ENCODE data around the gene GALNT9.

GALNT9 gene

DNA sequence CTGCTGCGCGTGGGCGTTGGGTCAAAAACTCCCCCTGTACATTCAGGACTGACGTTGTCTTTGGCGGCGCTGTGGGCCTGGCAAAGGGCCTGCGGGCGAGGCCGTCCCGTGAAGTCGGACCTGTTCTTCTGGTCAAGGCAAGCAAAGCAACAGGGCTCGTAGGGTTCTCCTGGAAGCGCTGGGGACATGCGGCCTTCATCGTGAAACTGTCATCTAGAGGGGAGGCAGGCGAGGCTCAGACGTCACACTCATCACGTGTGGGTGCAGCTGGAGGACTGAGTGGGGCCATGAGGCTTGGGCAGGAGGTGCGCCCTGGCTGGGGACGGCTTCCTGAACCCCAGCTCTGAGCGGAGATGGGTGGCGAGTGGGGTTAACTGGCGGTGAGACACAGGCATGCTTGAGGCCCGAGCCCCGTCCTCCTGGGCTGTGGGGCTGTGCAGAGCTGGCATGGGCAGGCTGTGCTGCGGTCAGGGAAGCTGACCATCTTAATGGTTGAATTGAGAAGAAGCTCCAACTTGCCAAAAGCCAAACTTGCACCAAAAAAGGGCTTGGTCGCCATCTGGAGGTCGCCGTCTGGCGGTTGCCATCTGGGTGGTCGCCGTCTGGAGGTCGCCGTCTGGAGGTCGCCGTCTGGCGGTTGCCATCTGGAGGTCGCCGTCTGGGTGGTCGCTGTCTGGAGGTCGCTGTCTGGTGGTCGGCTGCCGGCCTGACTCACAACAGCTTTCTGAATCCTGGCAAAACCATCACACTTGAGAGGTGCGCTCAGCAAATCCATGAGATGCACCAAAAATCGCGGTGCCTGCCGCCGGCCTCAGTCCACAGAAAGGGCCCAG, 119.0 kb downstream of the GALNT9 start:
- H3K27me3 ChIP-seq (ENCODE audit: control insufficient read depth, insufficient read depth, low read length): peaks cover 15% of the 10 kb centered on the region
- no peaks in the 10 kb centered on the region for H3K36me3 ChIP-seq (ENCODE audit: control insufficient read depth, insufficient read depth, low read length)
- H3K4me3 ChIP-seq (ENCODE audit: low read length): no peak overlapping the region
- H3K9me3 ChIP-seq (ENCODE audit: control insufficient read depth, low read length): no peaks in the 10 kb centered on the region
- no peak overlapping the region for H3K9ac ChIP-seq (ENCODE audit: low read length)
- H3K4me1 ChIP-seq (ENCODE audit: control insufficient read depth, insufficient read depth, low read length): peaks cover 3% of the 10 kb centered on the region

DNA sequence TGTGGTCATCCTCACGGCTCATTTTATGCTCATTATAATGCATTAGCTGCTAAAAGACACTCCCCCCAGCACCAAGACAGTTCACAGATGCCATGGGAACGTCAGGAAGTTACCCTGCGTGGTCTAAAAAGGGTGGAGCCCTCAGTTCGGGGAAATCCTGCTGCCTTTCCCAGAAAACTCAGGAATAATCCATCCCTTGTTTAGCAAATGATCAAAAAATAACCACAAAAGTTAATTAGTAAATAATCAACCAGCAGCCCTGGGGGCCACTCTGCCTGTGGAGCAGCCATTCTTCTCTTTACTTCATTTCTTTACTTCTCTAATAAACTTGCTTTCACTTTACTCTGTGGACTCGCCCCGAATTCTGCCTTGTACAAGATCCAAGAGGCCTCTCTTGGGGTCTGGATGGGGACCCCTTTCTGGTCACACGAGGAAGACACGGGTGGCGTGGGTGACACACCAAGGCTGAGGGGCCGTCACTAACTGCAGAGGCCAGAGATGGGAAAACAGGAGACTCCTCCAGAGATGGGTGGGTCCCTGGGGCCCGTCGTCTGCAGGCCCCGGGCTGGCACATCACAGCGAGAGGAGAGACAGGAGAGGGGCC, 119.7 kb downstream of the GALNT9 start:
- H3K4me3 ChIP-seq (ENCODE audit: low read length): no peak overlapping the region
- peaks cover 23% of the 10 kb centered on the region for H3K27me3 ChIP-seq (ENCODE audit: control insufficient read depth, insufficient read depth, low read length)
- H3K36me3 ChIP-seq (ENCODE audit: control insufficient read depth, insufficient read depth, low read length): no peaks in the 10 kb centered on the region
- H3K4me1 ChIP-seq (ENCODE audit: control insufficient read depth, insufficient read depth, low read length): peaks cover 5% of the 10 kb centered on the region
- no peak overlapping the region for H3K9ac ChIP-seq (ENCODE audit: low read length)
- no peaks in the 10 kb centered on the region for H3K9me3 ChIP-seq (ENCODE audit: control insufficient read depth, low read length)

DNA sequence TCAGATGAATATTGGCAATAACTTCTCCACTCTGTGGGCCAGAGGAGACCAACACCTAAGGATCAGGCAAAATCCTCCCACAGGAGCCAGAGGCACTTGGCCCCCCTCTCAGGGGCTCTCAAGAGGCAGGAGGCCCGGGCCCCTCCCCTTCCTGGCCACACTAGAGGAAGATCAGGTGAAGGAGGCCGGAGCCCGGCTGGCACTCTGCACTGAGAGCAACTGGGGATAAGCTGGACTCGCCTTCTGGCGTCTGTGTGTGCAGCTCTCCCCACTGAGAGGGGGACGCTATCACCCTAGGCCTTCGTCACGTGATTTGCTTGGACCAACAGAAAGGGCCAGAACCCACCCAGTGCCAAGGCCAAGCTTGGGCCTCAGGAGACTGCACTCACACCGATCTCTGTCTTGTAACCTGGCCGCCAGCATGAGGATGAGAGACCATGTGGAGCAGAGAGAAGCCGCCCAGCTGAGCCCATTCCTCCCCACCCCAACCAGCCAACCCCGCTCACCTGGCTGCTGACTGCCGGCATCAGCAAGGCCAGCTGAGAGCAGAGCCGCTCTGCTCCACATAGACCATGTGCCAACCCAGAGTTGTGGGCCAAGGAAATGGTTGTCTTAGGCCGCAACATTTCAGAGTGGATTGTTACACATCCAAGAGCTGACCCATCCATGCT, 121.1 kb downstream of the GALNT9 start:
- Histone ChIP-seq H3K36me3 (ENCODE audit: control insufficient read depth, insufficient read depth, low read length) (no peaks in the 10 kb centered on the region), H3K4me3 (ENCODE audit: low read length) (no peak overlapping the region), H3K9me3 (ENCODE audit: control insufficient read depth, low read length) (no peaks in the 10 kb centered on the region), H3K27me3 (ENCODE audit: control insufficient read depth, insufficient read depth, low read length) (peaks cover 31% of the 10 kb centered on the region), H3K9ac (ENCODE audit: low read length) (no peak overlapping the region), H3K4me1 (ENCODE audit: control insufficient read depth, insufficient read depth, low read length) (peaks cover 5% of the 10 kb centered on the region)

DNA sequence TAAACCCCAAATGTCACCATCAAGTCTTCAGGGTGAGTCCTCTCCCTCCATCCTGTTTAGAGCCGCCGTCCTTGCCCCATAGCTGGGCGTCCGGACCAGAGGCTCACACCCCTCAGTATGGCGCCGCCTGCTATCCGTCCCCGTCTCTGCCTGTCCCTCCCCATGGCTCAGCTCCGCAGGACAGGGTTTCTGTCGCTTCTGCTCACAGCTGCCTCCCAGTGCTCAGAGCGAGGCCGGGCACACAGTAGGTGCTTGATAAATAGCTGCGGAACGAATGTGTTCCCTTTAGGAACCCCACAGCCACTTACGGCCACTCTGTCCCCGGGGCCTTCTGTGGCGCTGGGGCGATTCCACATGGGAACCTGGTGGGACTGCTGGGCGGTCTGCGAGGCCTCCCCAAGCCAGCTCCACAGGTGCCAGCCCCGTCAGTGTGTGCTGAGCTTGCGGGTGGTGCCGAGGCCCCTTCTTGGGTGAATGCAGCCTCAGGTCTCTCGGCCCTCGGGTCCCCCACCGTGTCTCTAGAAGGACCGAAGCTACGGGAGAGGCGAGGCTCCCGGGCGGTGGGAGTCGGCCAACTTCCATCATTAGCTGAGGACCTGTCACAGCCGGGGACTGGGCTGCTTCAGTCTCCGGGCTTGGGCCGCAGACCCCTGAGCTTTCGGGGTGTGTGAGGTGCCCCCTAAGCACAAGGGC, 122.2 kb downstream of the GALNT9 start:
- Histone ChIP-seq H3K4me3 (ENCODE audit: low read length) (no peak overlapping the region), H3K9ac (ENCODE audit: low read length) (no peak overlapping the region), H3K4me1 (ENCODE audit: control insufficient read depth, insufficient read depth, low read length) (peaks cover 5% of the 10 kb centered on the region), H3K36me3 (ENCODE audit: control insufficient read depth, insufficient read depth, low read length) (no peaks in the 10 kb centered on the region), H3K27me3 (ENCODE audit: control insufficient read depth, insufficient read depth, low read length) (peaks cover 35% of the 10 kb centered on the region), H3K9me3 (ENCODE audit: control insufficient read depth, low read length) (no peaks in the 10 kb centered on the region)

DNA sequence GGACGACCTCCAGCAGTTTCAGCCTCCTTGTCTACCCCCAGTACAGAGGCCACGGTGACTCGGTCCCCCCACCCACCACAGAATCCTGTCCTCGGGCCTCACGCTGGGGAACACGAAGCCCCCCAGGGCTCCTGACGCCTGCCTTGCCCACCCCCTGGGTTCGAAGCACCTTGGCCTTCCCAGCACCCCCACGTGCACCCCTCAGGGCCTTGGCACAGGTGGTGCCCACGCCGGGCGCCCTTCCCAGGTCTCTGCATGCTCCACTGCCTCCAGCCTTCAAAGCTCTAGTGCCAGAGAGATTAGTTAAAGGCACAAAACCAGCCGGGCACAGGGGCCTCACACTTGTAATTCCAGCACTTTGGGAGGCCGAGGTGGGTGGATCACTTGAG, 123.3 kb downstream of the GALNT9 start:
- Histone ChIP-seq H3K27me3 (ENCODE audit: control insufficient read depth, insufficient read depth, low read length) (peaks cover 35% of the 10 kb centered on the region), H3K4me1 (ENCODE audit: control insufficient read depth, insufficient read depth, low read length) (peaks cover 5% of the 10 kb centered on the region), H3K36me3 (ENCODE audit: control insufficient read depth, insufficient read depth, low read length) (no peaks in the 10 kb centered on the region), H3K4me3 (ENCODE audit: low read length) (no peak overlapping the region), H3K9me3 (ENCODE audit: control insufficient read depth, low read length) (no peaks in the 10 kb centered on the region), H3K9ac (ENCODE audit: low read length) (no peak overlapping the region)

DNA sequence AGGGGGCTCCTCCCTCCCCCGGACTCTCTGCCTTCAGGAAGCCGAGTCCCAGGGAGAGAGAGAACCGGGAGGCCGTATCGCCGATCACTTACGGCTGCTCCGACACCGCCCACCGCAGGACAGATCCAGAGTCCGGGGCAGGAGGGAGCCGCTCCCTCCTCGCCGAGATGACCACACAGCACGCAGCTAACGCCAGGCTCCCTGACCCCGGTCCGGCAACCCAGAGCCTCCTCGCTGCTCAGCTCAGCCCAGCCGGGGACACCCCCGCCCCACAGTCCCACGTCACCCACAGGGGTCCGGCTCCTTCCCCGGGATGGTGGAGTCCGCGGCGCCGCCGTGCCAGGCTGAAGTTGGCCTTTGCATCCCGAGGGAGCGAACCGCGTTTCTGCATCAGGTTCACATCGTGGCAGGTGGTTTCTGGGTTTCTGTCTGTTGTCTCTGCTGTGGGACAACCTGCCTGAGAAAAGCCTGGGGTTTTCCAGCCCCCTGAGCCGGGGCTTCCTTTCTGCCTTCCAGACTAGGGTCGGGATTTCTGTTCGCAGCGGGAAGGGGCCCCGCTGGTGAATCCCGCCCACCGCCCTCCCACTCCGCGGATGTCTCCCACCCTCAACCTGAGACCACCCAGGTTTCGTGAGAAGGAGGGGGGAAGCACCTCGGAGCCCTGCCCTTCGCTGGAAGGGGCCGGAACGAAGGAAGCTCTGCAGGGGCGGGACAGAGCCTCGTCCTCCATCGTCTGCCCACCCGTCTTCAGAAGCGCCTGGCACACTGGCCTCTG, 123.9 kb downstream of the GALNT9 start:
- Histone ChIP-seq H3K9ac (ENCODE audit: low read length) (no peak overlapping the region), H3K4me1 (ENCODE audit: control insufficient read depth, insufficient read depth, low read length) (peaks cover 5% of the 10 kb centered on the region), H3K9me3 (ENCODE audit: control insufficient read depth, low read length) (no peaks in the 10 kb centered on the region), H3K27me3 (ENCODE audit: control insufficient read depth, insufficient read depth, low read length) (peaks cover 35% of the 10 kb centered on the region), H3K36me3 (ENCODE audit: control insufficient read depth, insufficient read depth, low read length) (no peaks in the 10 kb centered on the region), H3K4me3 (ENCODE audit: low read length) (no peak overlapping the region)

DNA sequence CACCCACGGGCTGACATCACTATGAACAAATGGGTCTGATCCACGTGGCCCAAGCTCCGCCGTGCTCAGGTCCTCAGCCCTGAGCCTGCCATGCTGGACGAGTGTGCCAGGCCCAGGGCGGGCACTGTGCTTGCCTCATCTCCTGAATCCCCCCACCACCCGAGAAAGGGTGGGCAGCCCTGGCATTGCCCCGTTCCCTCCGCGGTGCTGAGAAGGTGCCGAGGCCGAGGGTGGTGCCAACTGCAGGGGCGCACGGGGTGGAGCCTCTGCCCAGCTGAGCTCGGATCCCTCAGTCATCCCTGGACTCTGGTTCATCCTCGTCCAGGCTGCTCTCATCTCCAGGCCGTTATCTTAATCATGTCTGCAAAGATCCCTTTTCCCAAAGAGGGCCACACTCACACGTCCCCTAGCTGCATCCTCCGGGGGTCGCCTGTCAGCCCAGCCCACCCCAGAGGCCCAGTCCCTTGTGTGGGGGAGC, 124.6 kb downstream of the GALNT9 start:
- Histone ChIP-seq H3K9me3 (ENCODE audit: control insufficient read depth, low read length) (no peaks in the 10 kb centered on the region), H3K4me1 (ENCODE audit: control insufficient read depth, insufficient read depth, low read length) (peaks cover 5% of the 10 kb centered on the region), H3K4me3 (ENCODE audit: low read length) (no peak overlapping the region), H3K9ac (ENCODE audit: low read length) (no peak overlapping the region), H3K36me3 (ENCODE audit: control insufficient read depth, insufficient read depth, low read length) (no peaks in the 10 kb centered on the region), H3K27me3 (ENCODE audit: control insufficient read depth, insufficient read depth, low read length) (peaks cover 35% of the 10 kb centered on the region)

DNA sequence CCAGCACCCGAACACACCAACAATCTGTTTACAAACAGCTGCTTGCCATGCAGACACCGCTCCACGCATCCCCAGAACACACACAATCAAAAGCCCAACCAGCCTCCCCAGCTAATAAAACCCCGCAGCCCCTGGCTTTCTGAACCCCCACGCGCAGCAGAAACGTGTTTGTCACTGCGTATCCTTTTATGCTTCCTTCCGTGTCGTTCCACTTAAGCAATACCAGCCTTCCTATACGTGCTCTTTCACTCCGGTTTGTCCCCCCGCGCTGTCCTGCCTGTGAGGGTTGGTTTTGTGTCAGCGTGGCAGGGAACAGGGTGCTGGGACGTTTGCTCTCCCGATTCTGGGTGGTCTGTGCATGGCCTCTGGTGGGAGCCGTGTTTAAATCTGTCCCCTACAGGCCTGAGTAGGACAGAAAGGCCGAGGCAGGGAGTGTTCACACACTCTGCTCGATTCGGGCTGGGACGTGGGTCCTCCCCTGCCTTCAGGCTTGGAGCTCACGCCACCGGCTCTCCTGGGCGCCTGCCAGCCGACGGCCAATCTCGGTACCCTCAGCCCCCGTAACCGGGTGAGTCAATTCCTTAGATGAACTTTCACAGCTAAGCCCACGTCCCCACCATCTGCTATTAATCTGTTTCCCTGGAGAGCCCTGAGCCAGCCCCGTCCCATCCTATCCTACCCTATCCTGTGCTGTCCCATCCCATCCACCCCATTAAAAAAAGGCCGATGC, 125.2 kb downstream of the GALNT9 start:
- no peak overlapping the region for H3K4me3 ChIP-seq (ENCODE audit: low read length)
- no peaks in the 10 kb centered on the region for H3K9me3 ChIP-seq (ENCODE audit: control insufficient read depth, low read length)
- no peaks in the 10 kb centered on the region for H3K36me3 ChIP-seq (ENCODE audit: control insufficient read depth, insufficient read depth, low read length)
- no peak overlapping the region for H3K9ac ChIP-seq (ENCODE audit: low read length)
- H3K27me3 ChIP-seq (ENCODE audit: control insufficient read depth, insufficient read depth, low read length): peaks cover 35% of the 10 kb centered on the region
- H3K4me1 ChIP-seq (ENCODE audit: control insufficient read depth, insufficient read depth, low read length): peaks cover 5% of the 10 kb centered on the region

DNA sequence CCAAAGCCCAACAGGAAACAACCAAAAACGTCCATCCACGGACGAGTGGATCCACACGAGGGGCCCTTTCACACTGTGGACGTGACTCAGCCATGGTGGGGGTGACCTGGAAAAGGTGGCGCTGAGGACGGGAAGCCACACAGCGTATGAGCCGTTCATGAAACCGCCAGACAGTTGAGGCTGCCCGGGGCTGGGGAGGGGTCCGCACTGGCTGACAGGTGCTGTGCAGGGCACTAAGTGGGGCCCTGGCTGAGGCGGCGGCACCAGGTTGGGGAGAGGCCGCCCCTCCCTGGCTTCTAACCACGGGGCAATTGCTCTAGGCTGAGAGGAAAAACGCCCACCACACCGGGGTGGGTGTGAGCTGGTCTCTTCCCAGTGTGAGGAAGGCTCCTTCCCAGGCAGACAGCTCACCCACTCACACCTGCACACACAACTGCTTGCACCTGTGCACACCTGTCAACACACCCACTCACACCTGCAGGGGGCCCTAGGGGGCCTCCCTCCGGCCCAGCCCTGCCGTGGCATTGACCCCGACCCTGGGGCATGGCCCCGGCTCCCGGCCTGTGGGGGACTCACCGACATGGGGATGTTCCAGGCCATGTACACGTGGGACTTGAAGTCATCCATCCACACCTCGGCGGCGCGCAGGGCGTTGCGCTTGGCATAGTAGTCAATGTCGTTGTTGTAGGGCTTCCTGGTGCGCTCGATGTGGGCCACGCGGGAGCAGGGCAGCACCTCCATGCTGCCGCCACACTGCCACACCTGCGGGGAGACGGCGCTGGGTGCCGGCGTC, 126.3 kb downstream of the GALNT9 start:
- no peak overlapping the region for H3K9ac ChIP-seq (ENCODE audit: low read length)
- peaks cover 35% of the 10 kb centered on the region for H3K27me3 ChIP-seq (ENCODE audit: control insufficient read depth, insufficient read depth, low read length)
- H3K4me1 ChIP-seq (ENCODE audit: control insufficient read depth, insufficient read depth, low read length): peaks cover 5% of the 10 kb centered on the region
- H3K9me3 ChIP-seq (ENCODE audit: control insufficient read depth, low read length): no peaks in the 10 kb centered on the region
- H3K4me3 ChIP-seq (ENCODE audit: low read length): no peak overlapping the region
- no peaks in the 10 kb centered on the region for H3K36me3 ChIP-seq (ENCODE audit: control insufficient read depth, insufficient read depth, low read length)

DNA sequence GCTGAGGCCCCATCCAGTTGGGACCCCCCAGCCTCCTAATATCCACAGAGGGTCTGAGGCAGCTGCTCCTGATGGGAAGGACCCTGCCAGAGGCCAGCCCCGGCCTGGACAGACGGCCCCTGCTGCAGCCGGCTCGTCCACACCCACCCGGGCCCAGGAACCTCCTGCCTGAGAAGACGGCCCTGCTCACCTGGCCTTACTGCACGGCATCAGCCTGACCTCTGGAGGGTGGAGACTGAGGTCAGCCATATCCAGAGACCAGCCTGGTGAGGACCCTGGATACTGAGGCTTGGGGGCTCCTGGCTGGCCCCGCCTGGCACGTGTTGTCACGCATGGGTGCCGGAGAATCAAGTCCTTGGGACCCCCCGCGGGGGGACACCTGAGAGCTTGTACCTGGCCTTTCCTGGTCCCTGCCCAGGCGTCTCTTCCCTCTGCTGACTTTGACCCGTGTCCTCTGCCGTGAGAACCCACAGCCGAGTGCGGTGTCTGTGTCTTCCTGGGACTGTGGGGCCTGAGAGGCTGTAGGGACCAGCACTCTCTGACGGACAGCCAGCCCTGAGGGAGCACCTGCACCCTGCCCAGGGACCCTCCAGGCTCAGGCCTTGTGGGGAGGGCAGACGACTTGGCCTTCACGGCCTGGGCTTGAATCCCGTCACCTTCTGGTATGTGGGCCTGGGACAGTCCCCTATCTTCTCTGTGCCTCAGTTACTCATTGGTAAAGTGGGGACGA, 127.8 kb downstream of the GALNT9 start:
- Histone ChIP-seq H3K27me3 (ENCODE audit: control insufficient read depth, insufficient read depth, low read length) (peaks cover 28% of the 10 kb centered on the region), H3K9ac (ENCODE audit: low read length) (no peak overlapping the region), H3K4me3 (ENCODE audit: low read length) (no peak overlapping the region), H3K9me3 (ENCODE audit: control insufficient read depth, low read length) (no peaks in the 10 kb centered on the region), H3K4me1 (ENCODE audit: control insufficient read depth, insufficient read depth, low read length) (peaks cover 5% of the 10 kb centered on the region), H3K36me3 (ENCODE audit: control insufficient read depth, insufficient read depth, low read length) (no peaks in the 10 kb centered on the region)
